ENCODE data around the gene LRRC4B.

GRCh38 chr19:50536662-50537305, 31.5 kb downstream of the LRRC4B start:
- TF ChIP-seq MYNN (CRISPR knock-in tag; IDR thresholded peaks at IDR 0.05; ENCODE audit: low read depth) (no peak), CBX1 (IDR thresholded peaks at IDR 0.05; ENCODE audit: low read depth) (no peak), UBTF (CRISPR knock-in tag; IDR thresholded peaks at IDR 0.05) (no peak)

Measured in HepG2 (cell line).